Stimulated activated CD8-positive, alpha-beta memory T cell treated with anti-CD3 and anti-CD28 coated beads, Interleukin-7, amount 100 ng/mL, for 48 hours (primary cell): ENCODE measurements around the gene HGS.

ENCODE experiments used
- DNase-seq, 2 donors: peaks; one replicate each; pipeline ENCODE4 v3.0.0-alpha.2; 2020; ENCODE audit warnings: low read depth in 1 of 2; ENCODE audit errors: extremely low read depth in 1 of 2

Gene HGS, protein sequence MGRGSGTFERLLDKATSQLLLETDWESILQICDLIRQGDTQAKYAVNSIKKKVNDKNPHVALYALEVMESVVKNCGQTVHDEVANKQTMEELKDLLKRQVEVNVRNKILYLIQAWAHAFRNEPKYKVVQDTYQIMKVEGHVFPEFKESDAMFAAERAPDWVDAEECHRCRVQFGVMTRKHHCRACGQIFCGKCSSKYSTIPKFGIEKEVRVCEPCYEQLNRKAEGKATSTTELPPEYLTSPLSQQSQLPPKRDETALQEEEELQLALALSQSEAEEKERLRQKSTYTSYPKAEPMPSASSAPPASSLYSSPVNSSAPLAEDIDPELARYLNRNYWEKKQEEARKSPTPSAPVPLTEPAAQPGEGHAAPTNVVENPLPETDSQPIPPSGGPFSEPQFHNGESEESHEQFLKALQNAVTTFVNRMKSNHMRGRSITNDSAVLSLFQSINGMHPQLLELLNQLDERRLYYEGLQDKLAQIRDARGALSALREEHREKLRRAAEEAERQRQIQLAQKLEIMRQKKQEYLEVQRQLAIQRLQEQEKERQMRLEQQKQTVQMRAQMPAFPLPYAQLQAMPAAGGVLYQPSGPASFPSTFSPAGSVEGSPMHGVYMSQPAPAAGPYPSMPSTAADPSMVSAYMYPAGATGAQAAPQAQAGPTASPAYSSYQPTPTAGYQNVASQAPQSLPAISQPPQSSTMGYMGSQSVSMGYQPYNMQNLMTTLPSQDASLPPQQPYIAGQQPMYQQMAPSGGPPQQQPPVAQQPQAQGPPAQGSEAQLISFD

DNA sequence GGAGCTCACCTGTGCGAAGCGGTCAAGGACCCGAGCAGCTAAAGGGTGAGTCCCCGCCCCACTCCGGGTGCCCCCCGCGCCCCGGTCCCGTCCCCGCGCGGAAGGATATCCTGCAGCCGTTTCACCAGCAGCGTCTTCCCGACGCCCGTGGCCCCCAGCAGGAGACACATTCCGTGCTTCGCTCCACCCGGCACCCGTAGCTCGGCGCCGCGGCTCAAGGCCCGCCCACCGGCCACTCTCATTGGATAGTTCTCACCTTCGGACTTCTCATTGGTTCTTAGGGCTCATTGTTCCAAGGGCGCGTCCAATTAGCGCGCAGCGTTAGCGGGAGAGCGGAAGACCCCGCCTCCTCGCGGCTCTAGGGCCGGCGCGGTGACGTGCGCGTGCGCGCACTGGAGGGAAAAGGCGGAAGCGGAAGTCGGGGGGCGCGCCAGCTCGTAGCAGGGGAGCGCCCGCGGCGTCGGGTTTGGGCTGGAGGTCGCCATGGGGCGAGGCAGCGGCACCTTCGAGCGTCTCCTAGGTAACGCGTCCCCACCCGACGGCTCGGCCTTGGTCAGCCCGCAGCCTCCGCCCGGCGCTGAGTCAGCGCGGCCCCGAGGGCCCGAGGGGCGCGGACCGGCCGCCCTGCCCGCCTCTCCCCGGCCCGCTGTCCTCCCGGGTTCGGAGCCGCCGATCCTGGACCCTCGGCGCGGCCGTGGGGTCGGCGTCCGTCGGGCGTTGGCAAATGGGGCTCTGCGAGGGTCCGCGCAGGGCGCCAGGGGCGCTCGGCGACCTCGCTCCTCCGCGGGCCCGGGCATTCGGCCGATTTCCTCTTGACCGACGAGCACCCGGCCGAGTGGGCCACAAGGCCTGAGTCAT, at the start of gene HGS, which contains the start of gene ARL16:
TSS of gene HGS (plus strand) at position 428 of the 858 bp plus-strand sequence. CDS start at position 484, 56 bp downstream.
TSS of gene ARL16 (minus strand) at position 214 of the 858 bp plus-strand sequence. CDS start at position 170, 44 bp downstream.
- DNase-seq, result peak; percentile 95

GRCh38 chr17:81635431-81635830, 48.4 kb upstream of the HGS start:
- no peak for DNase-seq

DNA sequence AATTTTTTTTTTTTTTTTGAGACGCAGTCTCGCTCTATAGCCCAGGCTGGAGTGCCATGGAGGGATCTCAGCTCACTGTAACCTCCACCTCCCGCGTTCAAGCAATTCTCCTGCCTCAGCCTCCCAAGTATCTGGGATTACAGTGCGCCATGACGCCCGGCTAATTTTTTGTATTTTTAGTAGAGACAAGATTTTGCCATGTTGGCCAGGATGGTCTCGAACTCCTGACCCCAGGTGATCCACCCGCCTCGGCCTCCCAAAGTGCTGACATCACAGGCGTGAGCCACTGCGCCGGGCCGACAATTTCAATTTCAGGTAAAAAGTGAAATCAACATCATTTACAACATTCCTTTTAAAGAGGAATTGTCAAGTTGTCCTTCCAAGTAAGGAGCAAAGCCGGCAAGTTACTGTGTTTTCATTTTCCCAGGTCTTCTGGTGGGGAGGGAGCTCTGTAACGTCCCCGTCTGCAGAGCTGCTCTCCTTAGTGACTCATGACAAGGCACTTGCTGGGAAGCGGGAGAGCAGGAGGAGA, 47.8 kb upstream of the HGS start:
- no peak for DNase-seq

GRCh38 chr17:81636505-81637288, 47.1 kb upstream of the HGS start, which contains the start of the genes NPLOC4 and TSPAN10:
Gene NPLOC4, minus strand, starts transcription at chr17:81637112. Its CDS starts 182 bp downstream, at chr17:81636930.
Gene TSPAN10, plus strand, starts transcription at chr17:81637196. Its CDS starts 5,217 bp downstream, at chr17:81642413.
- peak; percentile 69 to 71 for DNase-seq

DNA sequence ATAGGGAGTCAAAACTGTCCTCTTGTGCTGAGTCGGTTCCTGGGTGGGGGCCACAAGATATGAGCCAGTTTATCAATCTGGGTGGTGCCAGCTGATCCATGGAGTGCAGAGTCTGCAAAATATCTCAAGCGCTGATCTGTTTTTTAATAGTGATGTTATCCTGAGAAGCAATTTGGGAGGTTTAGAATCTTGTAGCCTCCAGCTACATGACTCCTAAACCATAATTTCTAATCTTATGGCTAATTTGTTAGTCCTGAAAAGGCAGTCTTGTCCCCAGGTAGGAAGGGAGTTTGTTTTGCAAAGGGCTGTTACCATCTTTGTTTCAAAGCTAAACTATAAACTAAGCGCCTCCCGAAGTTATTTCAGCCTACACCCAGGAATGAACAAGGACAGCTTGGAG, 45.1 kb upstream of the HGS start:
- no peak for DNase-seq

DNA sequence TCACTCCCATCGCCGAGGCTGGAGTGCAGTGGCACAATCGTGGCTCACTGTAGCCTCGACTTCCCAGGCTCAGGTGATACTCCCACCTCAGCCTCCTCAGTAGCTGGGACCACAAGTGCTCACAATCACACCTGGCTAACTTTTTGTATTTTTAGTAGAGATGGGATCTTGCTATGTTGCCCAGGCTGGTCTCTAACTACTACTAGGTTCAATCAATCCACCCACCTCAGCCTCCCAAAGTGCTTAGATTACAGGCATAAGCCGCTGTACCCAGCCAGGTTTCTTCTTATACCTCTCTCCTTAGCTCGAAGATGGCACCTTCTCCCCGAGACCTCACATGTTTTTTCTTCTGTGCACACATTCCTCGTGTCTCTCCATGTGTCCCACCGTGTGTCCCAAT, 43.8 kb upstream of the HGS start:
- DNase-seq, result no peak

DNA sequence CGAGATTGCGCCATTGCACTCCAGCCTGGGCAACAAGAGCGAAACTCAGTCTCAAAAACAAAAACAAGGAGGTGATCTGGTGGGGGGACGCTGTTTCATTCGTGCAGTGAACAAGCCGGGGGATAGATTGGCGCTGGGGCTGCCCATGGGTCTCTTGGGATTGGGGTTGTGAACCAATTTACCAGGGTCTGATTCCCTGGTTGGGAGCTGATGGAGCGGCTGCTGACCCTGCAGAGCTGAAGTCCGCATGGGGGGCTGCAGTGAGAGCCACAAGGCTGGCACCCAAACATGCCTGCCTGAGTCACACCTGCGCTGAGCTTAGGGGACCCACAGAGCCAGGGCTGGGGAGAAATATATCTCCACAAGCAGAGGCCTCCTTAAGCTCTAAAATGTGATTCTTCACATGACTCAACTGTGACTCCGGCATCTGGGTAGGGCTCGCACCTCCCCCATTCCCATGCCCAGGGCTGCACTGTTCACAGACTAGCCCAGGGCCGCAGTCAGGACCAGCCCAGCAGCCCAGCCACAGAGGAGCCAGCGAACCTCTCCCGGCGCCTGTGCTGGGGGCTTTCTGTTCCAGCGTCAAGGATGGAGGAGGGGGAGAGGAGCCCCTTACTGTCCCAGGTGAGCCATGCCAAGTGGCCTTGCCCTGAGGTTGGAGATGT, 41.9 kb upstream of the HGS start:
- DNase-seq, result no peak

DNA sequence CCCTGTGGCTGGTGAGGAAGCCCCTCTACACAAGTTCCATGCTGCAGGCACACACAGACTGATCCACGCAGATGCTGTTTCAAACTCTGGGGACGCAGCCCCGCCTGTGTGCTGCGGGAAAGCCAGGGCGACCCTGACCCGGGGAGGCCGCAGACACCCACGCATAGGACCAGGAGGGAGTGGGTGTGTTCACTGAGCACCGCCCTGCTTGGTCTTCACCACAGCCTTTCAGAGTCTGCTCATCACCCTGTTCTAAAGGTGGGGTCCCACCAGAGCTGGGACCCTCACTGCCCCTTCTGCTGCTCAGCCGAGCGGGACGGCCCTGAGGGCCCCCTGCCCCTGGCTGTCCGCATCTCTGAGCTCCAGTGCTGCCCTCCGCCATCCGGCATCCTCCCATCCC, 39.3 kb upstream of the HGS start:
- DNase-seq, result no peak

DNA sequence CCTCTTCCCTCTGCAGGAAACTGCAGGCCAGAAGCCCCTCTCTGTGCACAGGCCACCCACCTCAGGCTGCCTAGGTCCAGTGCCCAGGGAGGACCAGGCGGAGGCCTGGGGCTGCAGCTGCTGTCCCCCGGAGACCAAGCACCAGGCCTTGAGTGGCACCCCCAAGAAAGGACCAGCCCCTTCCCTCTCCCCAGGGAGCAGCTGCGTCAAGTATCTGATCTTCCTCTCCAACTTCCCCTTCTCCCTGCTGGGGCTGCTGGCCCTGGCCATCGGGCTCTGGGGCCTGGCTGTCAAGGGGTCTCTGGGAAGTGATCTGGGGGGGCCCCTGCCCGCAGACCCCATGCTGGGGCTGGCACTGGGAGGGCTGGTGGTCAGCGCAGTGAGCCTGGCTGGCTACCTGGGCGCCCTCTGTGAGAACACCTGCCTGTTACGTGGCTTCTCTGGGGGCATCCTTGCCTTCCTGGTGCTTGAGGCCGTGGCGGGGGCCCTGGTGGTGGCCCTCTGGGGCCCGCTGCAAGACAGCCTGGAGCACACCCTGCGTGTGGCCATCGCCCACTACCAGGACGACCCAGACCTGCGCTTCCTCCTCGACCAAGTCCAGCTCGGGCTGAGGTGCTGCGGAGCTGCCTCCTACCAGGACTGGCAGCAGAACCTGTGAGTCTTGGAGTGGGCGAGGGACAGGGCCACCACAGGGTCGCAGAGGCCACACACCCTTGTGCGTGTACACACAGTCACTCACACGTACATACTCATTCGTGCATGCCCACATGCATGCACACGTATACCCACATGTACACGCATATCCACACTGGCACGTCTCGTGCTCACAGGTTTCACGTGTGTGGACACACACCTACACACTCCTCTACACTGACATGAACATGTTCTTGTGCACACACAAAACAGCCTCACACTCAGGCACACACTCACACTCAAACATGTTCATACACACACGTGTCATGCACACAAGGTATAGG, 38.5 kb upstream of the HGS start:
- no peak for DNase-seq

DNA sequence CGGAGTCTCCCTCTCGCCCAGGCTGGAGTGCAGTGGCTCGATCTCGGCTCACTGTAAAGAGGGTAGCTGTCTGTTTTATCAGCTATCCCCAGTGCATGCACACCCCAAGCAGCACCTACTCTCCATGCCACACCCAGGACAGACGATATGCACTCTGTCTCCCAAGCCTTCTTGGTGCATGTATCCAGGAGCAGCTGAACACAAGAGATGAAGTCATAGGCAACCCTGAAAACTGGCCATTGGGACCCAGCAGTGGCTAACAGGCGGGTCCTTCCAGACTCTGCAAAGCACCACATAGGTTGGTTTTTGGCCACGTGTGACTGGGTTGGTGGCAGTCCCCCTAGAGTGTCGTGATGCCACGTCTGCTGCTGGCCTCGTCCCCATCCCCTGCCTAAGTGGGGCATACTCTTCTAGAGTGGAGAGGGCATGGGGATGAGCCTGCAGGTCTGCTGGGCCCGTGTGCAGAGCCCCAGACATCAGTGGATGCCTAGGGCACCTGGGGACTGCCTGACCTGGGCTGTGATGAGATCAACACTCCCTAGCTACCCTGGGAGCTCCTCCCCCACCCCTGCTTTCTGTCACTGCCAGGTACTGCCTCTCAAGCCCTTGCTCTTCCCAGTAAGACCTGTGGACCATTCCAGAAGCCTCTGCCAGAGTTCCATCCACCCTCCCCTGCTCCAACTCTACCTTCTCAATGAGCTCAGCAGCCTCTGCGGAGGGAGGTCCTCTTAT, 36.8 kb upstream of the HGS start:
- no peak for DNase-seq

- no peak for DNase-seq
These were observed 36.2 kb upstream of the HGS start for GRCh38 chr17:81647640-81648012.

GRCh38 chr17:81648013-81648706, 35.7 kb upstream of the HGS start:
- no peak for DNase-seq

DNA sequence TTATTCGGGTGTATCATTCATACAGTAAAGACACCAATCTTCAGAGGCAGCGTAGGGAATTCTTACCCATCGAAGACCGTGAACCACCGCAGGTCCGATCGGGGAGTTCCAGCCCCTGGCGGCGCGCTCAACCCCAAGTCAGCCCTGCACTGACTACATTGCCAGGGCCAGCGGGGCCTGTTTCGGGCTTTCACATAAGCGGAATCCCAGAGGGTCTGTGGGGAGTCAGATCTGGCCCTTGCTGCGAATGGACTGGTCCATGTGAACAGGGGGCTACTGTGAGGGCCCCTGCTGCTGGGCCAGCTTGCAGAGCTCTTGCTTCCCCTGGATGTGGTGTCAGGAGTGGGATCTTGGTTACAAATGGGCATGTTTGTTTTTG, 35.1 kb upstream of the HGS start:
- no peak for DNase-seq

DNA sequence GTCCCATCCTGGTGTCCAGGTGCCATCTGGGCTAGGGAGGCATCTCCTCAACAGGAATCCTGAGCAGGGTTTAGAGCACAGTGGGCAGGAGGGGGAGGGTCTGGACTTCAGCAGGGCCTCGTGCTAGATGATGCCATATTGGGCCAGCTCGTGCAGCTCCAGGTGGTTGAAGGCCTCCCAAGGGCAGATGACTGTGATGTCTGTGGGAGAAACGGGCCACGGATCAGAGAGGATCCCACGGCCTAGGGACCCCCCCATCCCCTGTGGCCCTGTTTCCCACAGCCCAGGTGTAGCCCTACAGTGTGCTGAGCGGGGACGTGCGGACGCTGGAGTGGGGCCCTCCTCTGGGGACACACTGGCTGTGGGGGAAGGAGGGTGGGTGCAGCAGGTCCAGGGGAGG, 32.9 kb upstream of the HGS start:
- DNase-seq, result no peak

- DNase-seq, result no peak
These were observed 32.1 kb upstream of the HGS start for GRCh38 chr17:81651692-81652091.

DNA sequence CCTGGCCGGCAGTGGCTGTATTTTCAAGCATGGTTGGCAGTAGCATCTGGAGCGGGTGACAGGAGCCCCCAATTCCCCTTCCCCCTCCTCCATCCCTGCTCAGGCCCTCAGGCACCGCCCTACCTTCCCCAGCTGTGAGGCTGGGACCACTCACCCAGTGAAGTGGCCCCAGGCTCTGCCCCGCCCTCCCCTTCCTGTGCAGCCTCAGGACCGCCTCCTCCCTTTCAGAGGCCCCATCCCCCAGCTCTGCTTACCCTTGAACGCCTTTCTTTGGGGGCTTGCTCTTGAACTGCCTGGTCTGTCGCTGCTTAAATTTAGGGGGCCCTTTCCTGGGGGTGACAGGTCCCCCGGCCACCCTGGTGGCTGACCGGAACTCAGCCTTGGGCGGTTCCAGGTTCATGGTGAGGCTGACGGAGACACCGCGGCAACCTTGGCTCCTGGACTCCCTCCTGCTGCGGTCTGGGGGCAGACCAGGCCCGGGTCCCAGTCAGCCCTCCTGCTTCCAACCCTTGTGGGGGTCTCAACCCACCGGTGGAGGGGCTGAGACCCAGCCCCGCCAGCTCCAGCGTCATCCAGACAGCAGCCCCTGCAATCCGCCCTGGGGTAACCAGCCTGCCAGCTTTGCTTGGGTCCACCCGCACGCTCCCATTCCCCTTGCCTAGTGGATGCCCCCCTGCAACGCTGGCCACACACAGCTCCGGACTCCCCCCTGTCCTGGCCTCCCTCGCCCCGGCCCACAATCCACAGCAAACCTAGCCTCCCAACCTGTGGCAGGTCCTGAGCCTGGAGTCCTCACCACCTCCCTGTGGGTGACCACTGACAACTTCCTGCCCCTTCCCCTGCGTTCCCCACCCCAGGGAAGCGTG, 30.7 kb upstream of the HGS start:
- DNase-seq, result no peak
